Measurements from ENCODE around the gene IL17RE. TPM values are rescaled to one million over a fixed set of nuclear protein-coding genes. Genes with fewer than 3 reads are reported as not detected.
"Not testable (repeated sequence)": the region's sequence is repeated elsewhere in the genome, so short reads cannot be mapped to it uniquely, and the experiment has no call there.

IL17RE gene
- total RNA-seq, 1 donor from 2014 or later: 0.13 TPM

DNA sequence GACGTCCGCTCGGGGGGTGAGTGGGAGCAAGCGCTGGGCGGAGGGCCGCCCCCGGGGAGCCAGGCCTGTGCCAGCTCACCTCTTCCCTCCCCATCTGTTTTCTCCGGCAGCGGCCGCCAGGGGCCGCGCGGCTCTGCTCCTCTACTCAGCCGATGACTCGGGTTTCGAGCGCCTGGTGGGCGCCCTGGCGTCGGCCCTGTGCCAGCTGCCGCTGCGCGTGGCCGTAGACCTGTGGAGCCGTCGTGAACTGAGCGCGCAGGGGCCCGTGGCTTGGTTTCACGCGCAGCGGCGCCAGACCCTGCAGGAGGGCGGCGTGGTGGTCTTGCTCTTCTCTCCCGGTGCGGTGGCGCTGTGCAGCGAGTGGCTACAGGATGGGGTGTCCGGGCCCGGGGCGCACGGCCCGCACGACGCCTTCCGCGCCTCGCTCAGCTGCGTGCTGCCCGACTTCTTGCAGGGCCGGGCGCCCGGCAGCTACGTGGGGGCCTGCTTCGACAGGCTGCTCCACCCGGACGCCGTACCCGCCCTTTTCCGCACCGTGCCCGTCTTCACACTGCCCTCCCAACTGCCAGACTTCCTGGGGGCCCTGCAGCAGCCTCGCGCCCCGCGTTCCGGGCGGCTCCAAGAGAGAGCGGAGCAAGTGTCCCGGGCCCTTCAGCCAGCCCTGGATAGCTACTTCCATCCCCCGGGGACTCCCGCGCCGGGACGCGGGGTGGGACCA, 30.4 kb downstream of the IL17RE start:
- DNase-seq (ENCODE audit: low read depth in 2 of 2): peak; percentile 68 to 91

DNA sequence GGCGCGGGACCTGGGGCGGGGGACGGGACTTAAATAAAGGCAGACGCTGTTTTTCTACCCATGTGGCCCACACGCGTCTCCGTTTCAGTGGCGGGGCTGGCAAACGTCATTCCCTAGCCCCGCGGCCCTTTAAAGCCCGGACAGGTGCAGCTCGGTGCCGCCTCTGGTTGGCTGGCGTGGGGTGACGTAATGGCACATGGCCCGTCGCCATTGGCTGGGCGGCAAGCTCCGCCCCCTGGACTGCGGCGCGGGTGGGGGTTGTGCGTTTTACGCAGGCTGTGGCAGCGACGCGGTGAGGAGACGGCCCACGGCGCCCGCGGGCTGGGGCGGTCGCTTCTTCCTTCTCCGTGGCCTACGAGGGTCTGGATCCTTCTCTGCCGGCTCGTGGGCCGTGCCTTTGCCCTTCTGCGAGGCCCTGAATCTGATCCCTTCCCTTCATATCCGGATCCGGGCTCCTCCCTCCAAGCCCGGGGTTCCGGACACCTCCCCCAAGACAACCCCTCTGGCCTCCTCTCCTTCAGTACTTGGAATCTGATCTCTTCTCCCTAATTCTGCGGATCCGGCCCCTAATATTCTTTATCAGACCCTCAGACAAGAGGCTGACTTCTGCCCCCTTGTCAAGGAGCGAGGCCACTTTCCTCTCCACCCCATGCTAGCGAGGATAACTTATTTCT, 31.1 kb downstream of the IL17RE start, which contains the start of gene CRELD1:
TSS of gene CRELD1 (plus strand) at position 274 of the 674 bp plus-strand sequence. CDS start 605 bp downstream, outside the sequence.
- DNase-seq (ENCODE audit: low read depth in 2 of 2): peak; percentile 91 to 97

DNA sequence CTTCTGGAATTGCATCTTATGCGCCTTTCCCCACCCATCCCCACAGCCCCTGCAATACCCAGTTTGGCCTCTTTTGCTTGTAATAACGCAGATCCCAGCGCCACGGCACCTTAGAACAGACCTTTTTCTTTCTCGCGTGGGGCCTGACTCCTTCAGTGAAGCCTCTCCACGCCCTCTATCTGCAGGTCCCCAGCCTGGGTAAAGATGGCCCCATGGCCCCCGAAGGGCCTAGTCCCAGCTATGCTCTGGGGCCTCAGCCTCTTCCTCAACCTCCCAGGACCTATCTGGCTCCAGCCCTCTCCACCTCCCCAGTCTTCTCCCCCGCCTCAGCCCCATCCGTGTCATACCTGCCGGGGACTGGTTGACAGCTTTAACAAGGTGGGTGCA, 31.6 kb downstream of the IL17RE start:
- no peak for DNase-seq (ENCODE audit: low read depth in 2 of 2)

DNA sequence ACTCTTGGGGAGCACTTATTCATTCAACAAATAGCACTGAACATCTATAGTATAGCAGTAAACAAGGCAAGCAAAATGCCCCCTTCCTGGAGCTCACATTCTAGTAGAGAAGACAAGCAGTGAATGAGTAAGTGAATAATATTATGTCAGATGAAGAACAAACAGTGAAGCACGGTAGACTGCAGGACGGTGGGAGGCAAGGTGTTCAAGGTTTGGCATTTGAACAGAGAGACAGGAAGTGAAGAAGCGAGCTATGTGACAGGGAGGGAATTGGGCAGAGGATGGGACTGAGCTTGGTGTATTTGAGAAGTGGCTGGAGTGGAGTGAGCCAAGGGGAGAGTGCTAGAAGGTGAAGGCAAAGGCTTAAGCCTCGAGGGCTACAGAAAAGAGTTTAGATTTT, 32.3 kb downstream of the IL17RE start:
- DNase-seq (ENCODE audit: low read depth in 2 of 2): no peak

DNA sequence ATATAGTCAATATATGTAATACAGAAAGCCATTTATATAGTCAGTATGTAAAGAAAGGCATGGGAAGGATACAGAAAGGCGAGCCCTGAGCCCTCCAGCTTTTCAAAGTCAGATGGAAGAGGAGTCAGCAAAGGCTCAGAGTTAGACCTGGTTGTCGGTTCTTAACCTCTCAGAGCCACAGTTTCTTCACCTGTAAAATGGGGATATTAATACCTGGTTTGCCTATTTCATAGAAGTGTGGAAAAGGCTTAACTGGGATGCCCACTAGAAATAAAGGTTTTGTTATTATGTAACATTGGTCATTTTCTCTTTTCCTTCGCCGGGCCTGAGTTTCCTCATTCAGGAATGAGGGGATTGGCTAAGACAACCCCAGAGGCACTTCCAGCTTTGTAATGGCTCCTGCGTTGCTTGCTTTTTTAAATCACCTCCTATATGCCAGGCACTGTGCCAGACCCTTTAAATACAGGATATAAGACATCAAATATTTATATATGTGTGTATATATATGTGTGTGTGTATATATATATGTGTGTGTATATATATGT, 33.4 kb downstream of the IL17RE start:
- DNase-seq (ENCODE audit: low read depth in 2 of 2): no peak

DNA sequence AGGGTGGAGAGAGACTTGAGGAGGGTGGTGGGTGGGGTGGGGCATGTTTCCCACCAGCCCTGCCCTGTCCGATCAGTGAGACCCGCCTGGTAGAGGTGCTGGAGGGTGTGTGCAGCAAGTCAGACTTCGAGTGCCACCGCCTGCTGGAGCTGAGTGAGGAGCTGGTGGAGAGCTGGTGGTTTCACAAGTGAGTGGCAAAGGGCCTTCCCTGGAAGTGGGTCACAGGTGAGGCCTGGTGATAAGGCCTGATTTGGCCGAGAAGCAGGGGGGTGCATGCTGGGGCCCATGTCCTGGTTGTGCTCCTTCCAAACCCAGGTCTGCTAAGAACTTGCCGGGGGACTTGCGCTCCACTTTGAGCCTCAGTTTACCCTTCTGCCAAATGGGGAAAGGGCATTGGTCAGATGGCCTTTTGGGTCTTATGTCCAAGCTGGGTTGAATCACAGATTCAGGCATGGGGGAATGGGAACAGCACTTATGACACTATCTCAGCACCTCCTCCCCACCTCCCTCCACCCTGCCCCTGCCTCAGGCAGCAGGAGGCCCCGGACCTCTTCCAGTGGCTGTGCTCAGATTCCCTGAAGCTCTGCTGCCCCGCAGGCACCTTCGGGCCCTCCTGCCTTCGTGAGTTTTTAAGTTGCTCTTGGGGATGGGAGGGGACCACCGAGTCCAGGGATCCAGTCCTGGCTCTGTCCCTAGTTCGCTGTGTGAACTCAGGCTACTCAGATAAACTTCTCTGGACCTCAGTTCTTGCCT, 35.0 kb downstream of the IL17RE start:
- no peak for DNase-seq (ENCODE audit: low read depth in 2 of 2)

DNA sequence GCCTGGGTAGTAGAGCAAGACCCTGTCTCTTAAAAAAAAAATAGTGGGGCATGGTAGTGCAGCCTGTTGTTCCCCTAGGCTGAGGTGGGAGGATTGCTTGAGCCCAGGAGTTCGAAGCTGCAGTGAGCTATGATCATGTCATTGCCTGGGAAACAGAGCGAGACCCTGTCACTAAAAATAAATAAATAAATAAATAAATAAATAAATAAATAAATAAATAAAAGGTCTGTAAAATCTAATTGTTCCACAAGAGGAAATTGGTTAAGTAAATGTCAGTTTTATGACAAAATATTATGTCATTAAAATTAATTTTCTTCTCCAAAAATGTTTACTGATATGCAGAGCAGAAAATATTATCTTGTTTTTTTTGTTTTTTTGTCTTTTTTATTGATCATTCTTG, 36.3 kb downstream of the IL17RE start:
- no peak for DNase-seq (ENCODE audit: low read depth in 2 of 2)

DNA sequence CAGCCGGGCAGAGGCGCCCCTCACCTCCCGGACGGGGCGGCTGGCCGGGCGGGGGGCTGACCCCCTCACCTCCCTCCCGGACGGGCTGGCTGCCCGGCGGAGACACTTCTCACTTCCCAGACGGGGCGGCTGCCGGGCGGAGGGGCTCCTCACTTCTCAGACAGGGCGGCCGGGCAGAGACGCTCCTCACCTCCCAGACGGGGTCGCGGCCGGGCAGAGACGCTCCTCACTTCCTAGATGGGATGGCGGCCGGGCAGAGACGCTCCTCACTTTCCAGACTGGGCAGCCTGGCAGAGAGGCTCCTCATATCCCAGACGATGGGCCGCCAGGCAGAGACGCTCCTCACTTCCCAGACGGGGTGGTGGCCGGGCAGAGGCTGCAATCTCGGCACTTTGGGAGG, 37.3 kb downstream of the IL17RE start:
- DNase-seq (ENCODE audit: low read depth in 2 of 2): not testable (repeated sequence)

DNA sequence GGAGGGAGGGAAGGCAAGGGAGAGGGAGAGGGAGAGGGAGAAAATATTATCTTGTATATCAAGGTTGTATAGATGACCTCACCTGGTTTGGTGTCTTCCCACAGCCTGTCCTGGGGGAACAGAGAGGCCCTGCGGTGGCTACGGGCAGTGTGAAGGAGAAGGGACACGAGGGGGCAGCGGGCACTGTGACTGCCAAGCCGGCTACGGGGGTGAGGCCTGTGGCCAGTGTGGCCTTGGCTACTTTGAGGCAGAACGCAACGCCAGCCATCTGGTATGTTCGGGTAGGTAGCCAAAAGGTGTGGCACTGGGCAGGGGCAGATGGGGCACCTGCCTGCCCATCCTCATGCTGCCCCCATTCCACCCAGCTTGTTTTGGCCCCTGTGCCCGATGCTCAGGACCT, 38.1 kb downstream of the IL17RE start:
- no peak for DNase-seq (ENCODE audit: low read depth in 2 of 2)

DNA sequence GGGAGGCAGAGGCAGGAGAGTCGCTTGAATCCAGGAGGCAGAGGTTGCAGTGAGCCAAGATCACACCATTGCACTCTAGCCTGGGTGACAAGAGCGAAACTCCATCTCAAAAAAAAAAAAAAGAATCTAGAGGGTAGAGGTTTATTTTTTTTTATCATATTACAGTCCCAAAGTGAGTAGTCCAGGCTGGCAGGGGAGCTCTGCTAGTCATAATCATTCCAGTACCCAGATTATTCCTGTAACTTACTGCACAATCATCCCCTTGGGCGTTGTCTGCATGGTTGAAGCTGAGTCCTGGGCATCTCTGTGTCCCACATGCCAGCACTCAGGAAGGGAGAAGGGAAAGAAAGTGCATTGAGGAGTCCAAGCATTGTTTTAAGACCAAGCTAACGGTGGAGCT, 39.5 kb downstream of the IL17RE start:
- DNase-seq (ENCODE audit: low read depth in 2 of 2): no peak

DNA sequence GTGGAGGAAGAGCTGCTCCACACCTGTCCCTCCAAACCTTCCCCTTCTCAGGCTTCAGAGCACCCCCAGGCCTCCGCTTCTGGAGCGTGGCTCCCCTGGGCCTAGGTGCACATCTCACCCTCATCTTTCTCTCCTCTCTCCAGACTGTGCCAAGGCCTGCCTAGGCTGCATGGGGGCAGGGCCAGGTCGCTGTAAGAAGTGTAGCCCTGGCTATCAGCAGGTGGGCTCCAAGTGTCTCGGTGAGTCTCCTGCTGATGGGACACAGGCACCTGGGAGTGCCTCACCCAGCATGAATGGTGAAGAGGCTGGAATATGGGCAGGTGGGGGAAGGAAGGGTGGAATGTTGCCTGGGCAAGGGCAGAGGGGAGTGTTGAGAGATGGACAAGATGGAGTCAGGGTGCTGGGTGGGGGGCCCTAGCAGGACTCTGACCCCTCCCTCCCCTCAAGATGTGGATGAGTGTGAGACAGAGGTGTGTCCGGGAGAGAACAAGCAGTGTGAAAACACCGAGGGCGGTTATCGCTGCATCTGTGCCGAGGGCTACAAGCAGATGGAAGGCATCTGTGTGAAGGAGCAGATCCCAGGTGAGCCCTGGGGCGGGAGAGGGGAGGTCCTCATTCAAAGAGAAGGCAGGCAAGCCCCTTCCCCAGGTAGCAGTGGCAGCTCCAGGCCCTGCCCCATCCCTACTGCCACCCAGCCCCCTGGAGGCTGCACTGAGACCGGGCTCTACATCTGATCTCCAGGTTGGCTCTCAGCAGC, 40.5 kb downstream of the IL17RE start:
- DNase-seq (ENCODE audit: low read depth in 2 of 2): no peak

DNA sequence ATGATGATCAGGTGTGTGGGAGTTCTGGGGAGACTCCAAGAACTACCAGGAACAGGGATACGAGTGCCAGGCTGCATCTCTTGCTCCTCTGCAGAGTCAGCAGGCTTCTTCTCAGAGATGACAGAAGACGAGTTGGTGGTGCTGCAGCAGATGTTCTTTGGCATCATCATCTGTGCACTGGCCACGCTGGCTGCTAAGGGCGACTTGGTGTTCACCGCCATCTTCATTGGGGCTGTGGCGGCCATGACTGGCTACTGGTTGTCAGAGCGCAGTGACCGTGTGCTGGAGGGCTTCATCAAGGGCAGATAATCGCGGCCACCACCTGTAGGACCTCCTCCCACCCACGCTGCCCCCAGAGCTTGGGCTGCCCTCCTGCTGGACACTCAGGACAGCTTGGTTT, 41.6 kb downstream of the IL17RE start:
- no peak for DNase-seq (ENCODE audit: low read depth in 2 of 2)

DNA sequence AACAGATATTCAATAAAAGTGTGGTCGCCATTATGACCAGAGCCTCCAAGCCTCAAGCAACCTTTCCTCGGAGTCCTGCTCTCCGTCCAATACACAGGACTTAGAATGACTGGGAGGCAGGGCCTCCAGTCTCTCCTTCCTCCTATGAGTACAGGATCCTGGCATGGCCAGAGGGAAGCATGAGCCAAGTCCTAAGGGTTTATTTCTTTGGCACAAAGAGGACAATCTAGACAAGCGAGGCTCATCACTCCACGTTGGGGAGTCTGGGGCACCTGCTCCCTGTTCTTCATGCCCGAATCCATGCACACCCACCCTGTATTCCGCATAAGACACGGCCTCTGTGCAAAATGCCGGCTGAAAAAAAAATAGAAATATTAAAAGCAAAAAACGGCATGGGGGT, 42.7 kb downstream of the IL17RE start:
- no peak for DNase-seq (ENCODE audit: low read depth in 2 of 2)

DNA sequence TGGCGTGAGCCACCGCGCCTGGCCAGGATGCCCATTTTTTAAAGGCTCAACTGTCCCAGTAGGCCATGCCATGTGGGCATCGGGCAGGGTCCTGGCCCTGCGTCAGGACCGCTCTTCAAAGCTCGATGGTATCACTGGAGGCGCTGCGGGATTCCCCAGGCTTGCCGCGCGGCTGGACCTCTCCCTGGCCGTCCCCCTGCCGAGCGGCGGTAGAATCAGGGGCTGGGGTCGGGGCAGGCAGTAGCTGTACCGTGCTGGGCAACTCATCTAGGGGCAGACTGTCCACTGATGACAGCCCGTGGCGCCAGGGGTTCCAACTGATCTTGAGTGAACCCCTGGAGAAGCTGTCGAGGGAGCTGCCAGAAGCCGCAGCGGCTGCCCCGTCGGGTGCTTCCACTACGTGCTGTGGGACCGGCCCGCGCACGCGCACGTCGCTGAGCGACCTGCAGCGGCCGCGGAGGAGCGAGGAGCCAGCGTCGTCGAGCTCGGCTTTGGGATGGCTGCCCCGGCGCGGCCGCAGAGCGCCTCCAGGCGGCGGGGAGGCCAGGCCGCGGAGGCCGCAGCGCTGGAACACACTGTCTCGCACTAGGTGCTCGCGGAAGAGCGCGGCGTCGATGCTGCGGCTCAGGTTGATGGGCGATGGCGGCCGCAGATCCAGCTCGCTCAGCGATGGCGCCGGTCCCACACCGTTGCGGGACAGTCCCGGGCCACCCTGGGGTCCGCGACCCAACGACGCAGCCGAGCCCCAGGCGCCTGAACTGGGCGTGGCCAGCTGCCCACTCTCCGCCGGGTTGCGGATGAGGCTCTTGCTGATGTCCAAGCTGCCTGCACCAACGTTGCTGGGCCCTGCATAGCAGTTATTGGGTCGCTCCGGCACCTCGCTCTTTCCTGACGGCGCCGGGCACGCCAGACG, 43.7 kb downstream of the IL17RE start:
- peak; percentile 80 to 94 for DNase-seq (ENCODE audit: low read depth in 2 of 2)

DNA sequence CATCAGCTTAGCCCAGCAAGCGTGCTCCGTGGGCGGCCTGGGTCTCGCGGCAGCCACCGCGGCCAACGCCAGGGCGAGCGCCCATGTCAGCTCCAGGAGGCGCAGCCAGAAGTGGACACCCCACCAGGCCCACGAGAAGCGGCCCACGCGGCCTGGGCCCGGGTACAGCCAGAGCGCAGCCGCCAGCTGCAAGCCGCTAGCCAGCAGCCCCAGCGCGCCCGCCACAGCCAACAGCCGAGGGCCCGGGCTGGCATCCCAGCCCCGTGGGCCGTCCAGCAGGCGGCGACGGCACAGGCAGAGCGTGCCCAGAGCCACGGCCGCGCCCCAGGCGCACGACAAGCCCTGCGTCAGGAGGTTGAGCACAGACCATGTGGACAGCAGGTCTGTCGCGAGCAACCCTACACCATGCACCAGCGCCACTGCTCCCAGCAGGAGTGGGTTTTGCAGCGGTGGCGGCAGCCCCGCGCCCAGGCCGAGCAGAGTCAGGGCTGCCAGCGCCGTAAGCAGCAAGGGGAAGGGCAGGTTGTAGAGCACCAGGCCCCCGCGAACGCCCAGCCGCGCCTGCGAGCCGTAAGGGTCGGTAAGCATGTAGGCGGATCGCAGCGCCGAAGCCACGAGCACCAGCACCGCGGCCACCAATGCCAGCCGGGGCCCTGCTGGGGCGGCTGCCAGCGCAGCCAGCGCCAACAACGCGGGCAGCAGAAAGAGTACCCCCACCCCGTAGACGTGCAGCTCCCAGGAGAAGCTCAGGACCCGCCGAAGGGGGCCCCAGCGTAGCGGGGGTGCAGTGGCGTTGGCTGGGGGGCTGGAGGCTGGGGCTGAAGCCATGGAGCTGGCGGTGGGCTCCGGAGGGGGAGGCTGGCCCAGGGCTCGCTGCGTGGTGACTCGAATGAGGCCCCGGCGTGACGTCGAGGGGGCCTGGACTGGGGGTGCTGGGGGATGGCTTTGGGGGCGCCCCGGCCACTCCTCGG, 44.7 kb downstream of the IL17RE start:
- peak; percentile 70 to 85 for DNase-seq (ENCODE audit: low read depth in 2 of 2)

DNA sequence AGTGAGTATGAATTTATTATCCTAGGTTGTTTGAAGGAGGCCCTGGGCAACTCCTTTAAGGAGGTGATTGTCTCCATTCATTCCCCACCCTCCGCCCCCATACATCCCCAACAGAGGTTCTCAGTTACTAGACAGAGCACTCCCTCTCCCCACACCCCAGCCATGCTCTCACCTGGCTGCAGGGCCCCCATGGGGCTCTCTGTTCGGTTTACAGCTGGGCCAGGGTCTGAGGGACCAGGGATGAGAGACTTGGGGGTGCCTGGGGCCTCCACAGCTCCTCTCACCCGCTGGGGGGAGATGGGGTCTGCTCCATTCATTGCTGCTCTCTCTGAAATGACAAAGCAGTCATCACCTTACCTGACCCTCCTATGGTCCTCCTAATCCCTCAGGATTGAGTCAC, 45.9 kb downstream of the IL17RE start:
- DNase-seq (ENCODE audit: low read depth in 2 of 2): no peak

DNA sequence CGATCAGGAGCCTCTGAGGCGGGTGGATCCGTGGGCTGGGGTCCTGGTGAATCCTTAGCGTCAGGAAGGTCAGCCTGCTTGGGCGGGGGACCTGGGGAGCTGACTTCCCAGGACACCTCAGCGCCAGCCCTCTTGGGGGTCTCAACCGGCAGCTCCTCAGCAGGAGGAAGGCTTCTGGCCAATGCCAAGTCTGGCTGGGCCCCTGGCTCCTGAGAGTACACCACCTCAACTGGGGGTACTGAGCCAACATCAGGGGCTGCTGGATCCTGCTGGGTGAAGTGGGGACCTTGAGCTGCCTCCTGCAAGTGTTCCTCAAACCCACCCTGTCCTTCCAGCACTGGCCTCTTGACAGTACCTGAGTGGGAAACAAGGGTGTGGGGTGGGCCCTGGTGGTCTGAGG, 46.5 kb downstream of the IL17RE start:
- DNase-seq (ENCODE audit: low read depth in 2 of 2): no peak

DNA sequence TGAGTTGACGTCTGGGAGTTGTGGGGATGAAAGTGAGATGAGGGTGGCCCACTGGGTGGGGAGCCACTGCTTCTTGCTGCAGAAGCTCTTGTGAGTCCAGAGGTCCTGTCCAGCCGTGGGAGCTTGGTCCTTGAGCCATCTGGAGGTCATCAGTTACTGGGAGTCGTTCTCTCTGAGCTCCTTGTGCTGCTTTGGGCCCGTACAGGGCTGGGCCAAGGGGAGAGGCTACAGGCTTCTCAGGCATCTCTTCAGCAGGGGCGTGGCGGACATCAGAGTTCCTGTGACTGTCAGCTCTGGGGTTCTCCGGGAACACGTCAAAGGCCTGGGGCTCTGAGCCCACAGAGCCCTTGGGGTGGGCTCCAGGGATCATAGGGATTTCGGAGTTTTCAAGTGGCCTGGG, 47.0 kb downstream of the IL17RE start:
- no peak for DNase-seq (ENCODE audit: low read depth in 2 of 2)

DNA sequence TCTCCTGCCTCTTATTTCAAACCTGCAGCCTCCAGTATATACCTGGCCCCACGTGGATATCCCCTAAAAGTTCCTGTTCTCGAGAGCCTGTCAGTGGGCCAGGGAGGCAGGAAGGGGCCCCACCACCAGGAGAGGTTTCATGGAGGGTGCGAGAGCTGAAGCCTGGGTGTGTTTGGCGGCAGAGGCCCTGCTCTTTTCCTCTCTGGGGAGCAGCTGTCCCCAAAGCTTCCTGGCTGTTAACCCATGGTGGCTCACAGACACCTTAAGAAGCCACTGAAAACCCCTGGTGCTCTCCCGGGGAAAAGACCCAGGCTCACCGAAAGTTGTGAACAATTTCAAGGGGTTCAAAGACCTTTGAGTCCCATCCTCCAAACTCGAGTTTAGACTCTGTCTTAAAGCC, 48.5 kb downstream of the IL17RE start:
- no peak for DNase-seq (ENCODE audit: low read depth in 2 of 2)

Measured in dermis microvascular lymphatic vessel endothelial cell (primary cell).